A172 (cell line): ENCODE results near the gene IGSF9. TPM values are rescaled to one million over a fixed set of nuclear protein-coding genes. Genes with fewer than 3 reads are reported as not detected.

ENCODE experiments used
- DNase-seq: peaks from one replicate; pipeline ENCODE4 v3.0.0-alpha.2; 2015; ENCODE audit warnings: low spot score
- total RNA-seq: library from RNA; depleted of rRNA; stranded (reverse); fragments of >200 nt; shearing (Covaris generic); gene quantifications from 2 replicates; pipeline ENCODE4 v1.2.3, GENCODE V29; 2014; rRNA removed

Gene IGSF9
- total RNA-seq, result 0.89 and 1.6 TPM in 2 replicates

- DNase-seq, result peak; percentile 73
These were observed at the start of gene IGSF9 for GRCh38 chr1:159945483-159946241. Gene IGSF9, minus strand, starts transcription at chr1:159945613. Its CDS starts 2,159 bp downstream, at chr1:159943454.

- DNase-seq, result no peak
These were observed 49.5 kb upstream of the IGSF9 start for GRCh38 chr1:159994896-159995295.

- DNase-seq, result no peak
These were observed 48.5 kb upstream of the IGSF9 start for GRCh38 chr1:159993911-159994310.

- DNase-seq, result no peak
These were observed 46.7 kb upstream of the IGSF9 start for GRCh38 chr1:159992161-159992560.

- no peak for DNase-seq
These were observed 46.1 kb upstream of the IGSF9 start for GRCh38 chr1:159991513-159991912.

- DNase-seq, result no peak
These were observed 44.6 kb upstream of the IGSF9 start for GRCh38 chr1:159990005-159990404.

- DNase-seq, result no peak
These were observed 44.2 kb upstream of the IGSF9 start for GRCh38 chr1:159989581-159989980.

GRCh38 chr1:159988006-159988405, 42.6 kb upstream of the IGSF9 start:
- no peak for DNase-seq

- no peak for DNase-seq
These were observed 41.8 kb upstream of the IGSF9 start for GRCh38 chr1:159987186-159987585.

- no peak for DNase-seq
These were observed 41.1 kb upstream of the IGSF9 start for GRCh38 chr1:159986531-159986930.

- no peak for DNase-seq
These were observed 40.7 kb upstream of the IGSF9 start for GRCh38 chr1:159986093-159986492.

GRCh38 chr1:159985473-159985872, 40.1 kb upstream of the IGSF9 start:
- DNase-seq, result no peak

- DNase-seq, result no peak
These were observed 38.3 kb upstream of the IGSF9 start for GRCh38 chr1:159983681-159984080.

- DNase-seq, result no peak
These were observed 36.9 kb upstream of the IGSF9 start for GRCh38 chr1:159982280-159982679.

GRCh38 chr1:159981351-159982055, 36.1 kb upstream of the IGSF9 start:
- DNase-seq, result no peak

- no peak for DNase-seq
These were observed 35.4 kb upstream of the IGSF9 start for GRCh38 chr1:159980786-159981185.

GRCh38 chr1:159980076-159980475, 34.7 kb upstream of the IGSF9 start:
- no peak for DNase-seq

GRCh38 chr1:159979257-159979656, 33.8 kb upstream of the IGSF9 start:
- DNase-seq, result no peak

GRCh38 chr1:159978107-159978398, 32.6 kb upstream of the IGSF9 start:
- DNase-seq, result no peak

- no peak for DNase-seq
These were observed 32.1 kb upstream of the IGSF9 start for GRCh38 chr1:159977364-159978106.

- DNase-seq, result no peak
These were observed 29.0 kb upstream of the IGSF9 start for GRCh38 chr1:159974350-159974965.

- no peak for DNase-seq
These were observed 28.0 kb upstream of the IGSF9 start for GRCh38 chr1:159973350-159973940.
